GDM1 (cell line): ENCODE results near the gene SLC4A1AP.
"Not testable (repeated sequence)": the region's sequence is repeated elsewhere in the genome, so short reads cannot be mapped to it uniquely, and the experiment has no call there.

Experiments used
- DNase-seq: peaks from one replicate; lab custom pipeline; 2025; lab: John Stamatoyannopoulos, UW

The SLC4A1AP gene, protein sequence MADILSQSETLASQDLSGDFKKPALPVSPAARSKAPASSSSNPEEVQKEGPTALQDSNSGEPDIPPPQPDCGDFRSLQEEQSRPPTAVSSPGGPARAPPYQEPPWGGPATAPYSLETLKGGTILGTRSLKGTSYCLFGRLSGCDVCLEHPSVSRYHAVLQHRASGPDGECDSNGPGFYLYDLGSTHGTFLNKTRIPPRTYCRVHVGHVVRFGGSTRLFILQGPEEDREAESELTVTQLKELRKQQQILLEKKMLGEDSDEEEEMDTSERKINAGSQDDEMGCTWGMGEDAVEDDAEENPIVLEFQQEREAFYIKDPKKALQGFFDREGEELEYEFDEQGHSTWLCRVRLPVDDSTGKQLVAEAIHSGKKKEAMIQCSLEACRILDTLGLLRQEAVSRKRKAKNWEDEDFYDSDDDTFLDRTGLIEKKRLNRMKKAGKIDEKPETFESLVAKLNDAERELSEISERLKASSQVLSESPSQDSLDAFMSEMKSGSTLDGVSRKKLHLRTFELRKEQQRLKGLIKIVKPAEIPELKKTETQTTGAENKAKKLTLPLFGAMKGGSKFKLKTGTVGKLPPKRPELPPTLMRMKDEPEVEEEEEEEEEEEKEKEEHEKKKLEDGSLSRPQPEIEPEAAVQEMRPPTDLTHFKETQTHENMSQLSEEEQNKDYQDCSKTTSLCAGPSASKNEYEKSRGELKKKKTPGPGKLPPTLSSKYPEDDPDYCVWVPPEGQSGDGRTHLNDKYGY

DNA sequence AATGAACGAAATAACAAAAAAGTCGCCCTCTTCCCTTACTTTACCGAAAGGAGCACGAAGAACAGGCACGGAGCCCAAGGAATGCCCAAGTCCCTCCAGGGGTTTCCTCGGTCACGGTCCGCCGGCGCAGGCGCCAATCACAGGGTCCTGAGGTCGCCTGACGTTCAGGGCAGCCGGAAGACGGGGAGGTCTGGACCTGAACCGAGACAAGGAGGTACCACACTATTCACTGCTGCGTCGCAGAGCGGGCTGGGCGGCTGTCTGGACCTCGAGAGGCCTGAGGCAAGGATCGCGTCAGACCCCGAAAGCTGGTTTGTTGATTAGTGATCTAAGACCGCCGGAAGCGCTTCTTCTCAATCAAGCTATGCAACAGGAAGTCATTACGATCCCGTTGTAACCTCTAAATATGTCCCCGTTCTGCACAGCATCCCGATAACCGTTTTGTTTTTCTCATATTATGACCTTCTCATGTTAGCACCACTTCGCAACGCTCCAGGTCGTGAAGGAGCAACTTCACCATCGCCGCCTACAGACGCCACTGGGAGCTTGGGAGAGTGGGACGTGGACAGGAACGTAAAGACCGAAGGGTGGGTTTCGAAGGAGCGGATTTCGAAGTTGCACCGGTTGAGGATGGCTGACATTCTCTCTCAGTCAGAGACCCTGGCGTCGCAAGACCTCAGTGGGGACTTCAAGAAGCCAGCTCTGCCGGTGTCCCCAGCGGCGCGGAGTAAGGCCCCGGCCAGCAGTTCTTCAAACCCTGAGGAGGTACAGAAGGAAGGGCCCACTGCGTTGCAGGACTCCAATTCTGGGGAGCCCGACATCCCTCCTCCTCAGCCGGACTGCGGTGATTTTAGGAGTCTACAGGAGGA lies at the start of gene SLC4A1AP, which contains the start of gene SUPT7L:
SLC4A1AP (plus strand) TSS at position 605 of the 869 bp plus-strand sequence; CDS start at position 631, 26 bp downstream.
SUPT7L (minus strand) TSS at position 330 of the 869 bp plus-strand sequence. CDS start 1,422 bp downstream, outside the sequence.
- DNase-seq: peak; percentile 66

- no peak for DNase-seq
Observed at GRCh38 chr2:27613985-27614384, 49.7 kb upstream of the SLC4A1AP start.

DNA sequence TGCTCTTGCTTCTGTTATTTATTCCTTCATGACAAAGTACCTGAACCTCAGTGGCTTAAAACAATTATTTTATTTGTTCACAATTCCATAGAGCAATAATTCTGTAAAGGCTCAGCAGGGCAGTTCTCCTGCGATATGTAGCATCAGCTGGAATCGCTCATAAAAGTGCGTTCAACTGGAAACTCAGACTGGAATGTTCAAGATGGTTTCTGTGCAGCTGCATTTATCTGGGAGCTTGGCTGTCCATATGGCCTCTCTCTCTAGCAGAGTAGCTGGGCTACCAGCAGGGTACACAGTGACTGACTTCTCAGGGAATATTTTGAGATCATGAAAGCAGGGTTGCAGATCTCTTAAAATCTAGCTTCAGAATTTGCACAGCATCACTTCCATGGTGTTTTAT lies 48.4 kb upstream of the SLC4A1AP start:
- no peak for DNase-seq

DNA sequence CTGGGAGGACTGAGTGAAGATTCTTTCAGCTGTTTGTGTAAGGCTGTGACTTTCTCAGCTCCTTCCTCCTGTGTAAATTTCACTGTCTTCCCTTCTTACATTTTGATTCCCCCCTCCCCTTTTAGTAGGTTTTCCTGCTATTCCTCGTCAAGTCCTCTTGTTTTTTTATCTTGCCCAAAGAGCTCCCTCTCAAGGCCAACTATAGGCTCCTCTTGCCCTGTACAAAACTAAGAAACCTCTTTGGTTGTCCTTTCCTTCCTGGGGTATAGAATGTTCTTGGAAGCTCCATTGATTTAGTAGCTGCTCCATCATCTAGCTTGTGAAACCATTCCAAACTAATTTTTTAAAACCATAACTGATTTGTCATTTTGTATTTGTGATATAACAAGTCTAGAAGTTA lies 42.2 kb upstream of the SLC4A1AP start:
- no peak for DNase-seq

DNA sequence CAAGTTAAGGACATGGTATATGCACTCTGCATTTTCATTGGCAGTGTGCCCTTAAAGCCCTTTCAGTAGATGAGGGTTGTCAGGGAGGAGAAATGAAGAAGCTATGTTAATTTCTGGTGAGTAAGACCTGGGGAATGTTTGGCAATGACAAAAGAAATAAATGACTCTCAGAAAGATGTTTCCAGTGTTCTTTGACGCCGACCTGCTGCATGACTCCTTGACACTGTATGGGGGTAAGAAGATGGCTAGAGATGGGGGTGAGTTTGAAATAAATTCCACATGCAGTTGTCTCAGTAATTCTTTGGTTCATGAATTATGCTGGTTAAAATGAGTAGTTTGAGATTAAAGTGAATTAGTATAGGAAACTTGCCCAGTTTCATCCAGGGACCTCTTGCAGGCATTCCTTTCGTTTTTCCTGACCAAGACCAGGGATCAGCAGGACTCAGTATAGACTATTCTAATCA lies 40.7 kb upstream of the SLC4A1AP start:
- no peak for DNase-seq

DNA sequence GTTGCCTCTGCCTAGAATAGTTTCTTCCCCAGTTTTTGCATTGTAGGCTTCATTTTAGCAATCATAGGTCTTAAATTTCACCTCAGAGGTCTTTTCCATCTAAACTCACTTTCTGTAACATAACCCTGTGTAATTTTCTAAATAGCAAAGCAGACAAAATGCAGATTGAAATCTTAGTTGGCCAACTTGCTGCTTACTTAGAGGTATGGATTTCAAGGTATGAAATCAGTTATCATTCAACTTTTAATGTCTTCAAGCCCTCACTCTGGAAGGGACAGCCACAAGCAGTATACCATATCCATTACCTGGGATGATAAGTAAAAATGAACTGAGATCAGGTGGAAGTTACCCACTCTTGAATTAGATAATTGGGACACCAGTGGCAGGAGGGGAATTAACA lies 38.7 kb upstream of the SLC4A1AP start:
- DNase-seq: no peak

DNA sequence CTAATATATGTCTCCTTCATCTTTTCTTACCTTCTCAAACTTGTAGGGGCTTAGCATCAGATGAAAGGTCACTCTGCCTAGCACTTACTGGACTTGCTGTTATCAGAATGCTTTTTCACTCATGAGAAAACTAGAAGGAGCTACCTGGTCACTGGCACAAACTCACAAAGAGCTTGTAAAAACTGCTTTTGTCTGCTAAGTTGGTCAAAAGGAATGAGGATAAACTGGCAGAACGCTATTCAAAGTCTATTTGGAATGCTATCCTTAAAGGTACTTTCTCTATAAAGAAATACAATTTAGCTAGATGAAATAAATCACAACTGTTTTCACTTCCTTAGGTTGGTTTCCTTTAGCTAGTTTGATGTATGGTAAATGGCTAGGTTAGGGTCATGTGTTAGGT lies 37.4 kb upstream of the SLC4A1AP start:
- DNase-seq: not testable (repeated sequence)

- DNase-seq: peak; percentile 20
Observed at GRCh38 chr2:27626921-27627320, 36.8 kb upstream of the SLC4A1AP start.

DNA sequence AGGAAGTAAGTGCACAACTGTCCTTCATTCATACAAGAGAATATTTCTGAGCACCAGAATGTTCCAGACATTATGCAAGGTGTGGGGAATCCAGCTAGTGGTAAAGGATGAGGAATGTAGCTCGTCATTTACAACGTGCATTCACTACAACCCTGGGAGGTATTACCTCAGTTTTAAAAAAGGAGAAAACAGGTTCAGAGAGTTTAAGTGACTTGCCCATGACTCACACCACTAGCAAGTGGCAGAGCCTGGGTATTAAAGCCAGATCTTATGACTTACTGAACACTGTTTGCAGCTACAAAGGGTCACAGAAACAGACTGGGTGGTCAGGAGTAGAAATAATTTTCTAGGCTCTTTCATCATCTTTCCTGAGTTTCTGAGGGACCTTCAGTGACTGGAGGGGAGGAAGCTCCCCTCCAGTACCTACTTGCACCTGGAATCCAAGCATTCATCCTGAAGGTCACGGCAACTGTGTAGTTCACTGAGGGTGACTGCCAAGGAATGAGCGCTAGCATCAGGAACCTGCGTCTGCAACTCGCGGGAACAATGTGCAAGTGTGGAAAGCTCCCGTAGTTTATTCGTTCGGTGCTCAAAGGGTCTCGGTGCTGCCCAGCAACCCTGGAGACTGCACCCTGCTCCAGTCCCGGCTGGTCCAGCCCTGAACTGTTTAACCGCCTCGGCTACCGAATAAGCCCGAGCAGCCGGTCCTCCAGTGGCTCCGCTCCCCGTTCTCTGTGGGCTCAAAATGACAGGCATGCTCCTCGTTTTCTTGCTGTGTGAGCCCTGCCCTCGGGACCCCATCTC lies 35.5 kb upstream of the SLC4A1AP start:
- DNase-seq: no peak

- peak; percentile 88 for DNase-seq
Observed at GRCh38 chr2:27628767-27629709, 34.7 kb upstream of the SLC4A1AP start, which contains the start of the genes CCDC121 and GPN1. TSS of gene CCDC121 (minus strand) at chr2:27629012. CDS start at chr2:27627799, 1,213 bp downstream. TSS of gene GPN1 (plus strand) at chr2:27629050. CDS start at chr2:27629059, 9 bp downstream.

DNA sequence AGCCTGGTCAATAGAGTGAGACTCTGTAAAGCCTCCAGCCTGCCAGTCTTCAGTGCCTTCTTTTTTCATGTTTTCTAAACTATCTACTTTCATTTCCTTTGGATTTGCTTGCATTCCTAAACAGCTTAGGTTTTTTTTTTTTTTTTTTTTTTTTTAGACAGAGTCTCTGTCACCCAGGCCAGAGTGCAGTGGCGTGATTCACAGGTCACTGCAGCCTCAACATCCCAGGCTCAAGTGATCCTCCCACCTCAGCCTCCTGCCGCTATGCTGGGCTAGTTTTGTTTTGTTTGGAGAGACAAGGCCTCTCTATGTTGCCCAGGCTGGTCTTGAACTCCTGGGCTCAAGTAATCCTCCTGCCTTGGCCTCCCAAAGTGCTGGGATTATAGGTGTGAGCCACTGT lies 33.4 kb upstream of the SLC4A1AP start:
- not testable (repeated sequence) for DNase-seq

DNA sequence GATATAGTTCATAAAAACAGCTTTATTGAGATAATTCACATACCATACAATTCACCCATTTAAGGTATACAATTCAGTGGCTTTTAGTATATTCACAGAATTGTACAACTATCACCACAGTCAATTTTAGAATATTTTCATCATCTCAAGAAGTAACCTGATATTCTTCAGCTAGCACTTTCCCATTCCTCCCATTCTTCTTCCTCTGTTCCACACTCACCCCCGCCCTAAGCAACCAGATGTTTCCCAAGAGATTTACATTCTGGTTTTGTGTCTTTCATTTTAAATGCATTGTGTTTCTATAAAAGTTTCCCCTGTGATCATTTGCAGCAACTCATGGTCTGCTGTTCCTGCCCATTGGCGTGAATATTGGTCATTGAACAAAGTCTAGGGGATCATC lies 29.4 kb upstream of the SLC4A1AP start:
- no peak for DNase-seq

DNA sequence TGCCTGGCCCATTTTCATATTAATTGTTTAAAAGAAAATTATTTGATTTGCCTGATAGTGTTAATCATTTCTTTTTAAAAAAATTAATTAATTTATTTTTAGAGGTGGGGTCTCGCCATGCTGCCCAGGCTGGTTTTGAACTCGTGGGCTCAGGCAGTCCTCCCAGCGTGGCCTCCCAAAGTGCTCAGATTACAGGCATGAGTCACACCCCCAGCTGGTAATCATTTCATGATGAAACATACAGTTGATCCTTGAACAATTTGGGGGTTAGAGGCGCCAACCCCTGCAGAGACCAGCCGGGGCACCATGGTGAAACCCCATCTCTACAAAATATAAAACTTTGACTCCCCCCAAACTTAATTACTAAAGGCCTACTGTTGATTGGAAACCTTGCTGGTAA lies 26.9 kb upstream of the SLC4A1AP start:
- no peak for DNase-seq

GRCh38 chr2:27638037-27638637 lies 25.6 kb upstream of the SLC4A1AP start:
- no peak for DNase-seq

- DNase-seq: no peak
Observed at GRCh38 chr2:27638709-27639108, 25.0 kb upstream of the SLC4A1AP start.

GRCh38 chr2:27640722-27641245 lies 22.9 kb upstream of the SLC4A1AP start:
- DNase-seq: no peak

DNA sequence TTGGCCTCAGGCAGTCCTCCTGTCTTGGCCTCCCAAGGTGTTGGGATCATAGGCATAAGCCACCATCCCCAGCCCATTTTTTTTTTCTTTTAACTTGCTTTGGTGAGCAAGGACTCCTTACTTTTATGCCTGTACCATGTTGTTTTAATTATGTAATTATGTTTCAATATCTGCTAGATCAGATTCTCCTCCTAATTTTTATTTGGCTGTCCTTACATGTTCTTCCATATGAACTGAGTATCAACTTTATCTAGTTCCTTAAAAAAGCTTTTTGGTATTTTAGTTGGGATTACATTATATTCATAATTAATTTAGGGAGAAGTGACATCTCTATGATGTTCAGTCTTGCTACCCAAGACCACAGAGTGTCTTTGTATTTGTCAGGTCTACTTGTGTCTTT lies 18.5 kb upstream of the SLC4A1AP start:
- DNase-seq: no peak

GRCh38 chr2:27647289-27647688 lies 16.4 kb upstream of the SLC4A1AP start:
- no peak for DNase-seq

DNA sequence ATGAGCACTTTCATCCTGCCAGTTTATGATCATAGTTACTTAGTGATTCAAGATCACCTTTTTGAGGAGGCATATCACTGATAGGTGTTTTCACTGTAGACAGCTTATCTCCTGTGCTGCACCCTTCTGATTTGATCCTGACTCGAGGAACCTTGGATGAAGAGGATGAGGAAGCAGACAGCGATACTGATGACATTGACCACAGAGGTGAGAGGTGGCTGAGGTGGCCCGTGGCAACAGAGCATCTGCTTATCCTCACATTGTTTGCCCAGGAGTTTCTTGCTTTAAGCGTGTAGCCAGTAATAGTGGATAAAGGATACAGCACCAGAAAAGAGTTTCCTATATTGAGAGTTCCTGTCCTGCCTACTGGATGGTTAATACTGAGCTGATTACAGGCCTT lies 16.0 kb upstream of the SLC4A1AP start:
- DNase-seq: no peak
